ENCODE data around the gene RAD51B.

GRCh38 chr14:68729556-68729955 is 910.0 kb downstream of the RAD51B start:
- TF ChIP-seq CTCF (conservative IDR thresholded peaks at IDR 0.05; ENCODE audit: low read depth, low read length) (no peak), EZH2 (IDR thresholded peaks at IDR 0.05; ENCODE audit: borderline replicate concordance, low read depth, low read length, poor library complexity, severe bottlenecking) (no peak)

Measured in A673 (cell line).